OCI-LY1 (cell line): ENCODE data around the gene TEAD1.

Experiments
- H2AFZ ChIP-seq: fragments of 200-600 bp; sonication (generic), shearing (Covaris generic); 2 replicates; pipeline ENCODE4 v1.6.0; 2014; ENCODE audit warnings: antibody characterized with exemption, mild to moderate bottlenecking, low read length
- H3F3A ChIP-seq: fragments of 200-600 bp; sonication (generic), shearing (Covaris generic); 2 replicates; pipeline ENCODE4 v1.6.0; 2014; ENCODE audit warnings: mild to moderate bottlenecking, antibody characterized with exemption, low read length, moderate library complexity; ENCODE audit not compliant: insufficient read depth
- H3K27ac ChIP-seq: fragments of 200-600 bp; sonication (generic); 2 replicates; pipeline ENCODE4 v1.5.1; 2014; ENCODE audit warnings: low read length, mixed run types, mild to moderate bottlenecking, low read depth; ENCODE audit not compliant: poor library complexity, severe bottlenecking
- H3K27me3 ChIP-seq: fragments of 200-600 bp; sonication (generic); 2 replicates; pipeline ENCODE4 v1.6.0; 2014; ENCODE audit warnings: antibody characterized with exemption, mild to moderate bottlenecking, low read length, moderate library complexity; ENCODE audit not compliant: insufficient read depth
- H3K36me3 ChIP-seq: fragments of 200-600 bp; sonication (generic); 2 replicates; pipeline ENCODE4 v1.6.1; 2014; ENCODE audit warnings: mild to moderate bottlenecking, antibody characterized with exemption, low read length, moderate library complexity, mixed read lengths; ENCODE audit not compliant: insufficient read depth
- H3K4me1 ChIP-seq: fragments of 200-600 bp; sonication (generic); 2 replicates; pipeline ENCODE4 v1.5.1; 2014; ENCODE audit warnings: mild to moderate bottlenecking, low read length, moderate library complexity; ENCODE audit not compliant: insufficient read depth, severe bottlenecking
- H3K4me2 ChIP-seq: fragments of 200-600 bp; sonication (generic), shearing (Covaris generic); 2 replicates; pipeline ENCODE4 v1.6.1; 2014; ENCODE audit warnings: low read length
- H3K4me3 ChIP-seq: fragments of 200-600 bp; sonication (generic); 2 replicates; pipeline ENCODE4 v1.5.1; 2014; ENCODE audit warnings: low read length, low read depth, mild to moderate bottlenecking, mixed read lengths; ENCODE audit not compliant: poor library complexity, severe bottlenecking
- H3K79me2 ChIP-seq: fragments of 200-600 bp; shearing (Covaris generic); 2 replicates; pipeline ENCODE4 v1.6.1; 2016; ENCODE audit warnings: mixed run types, low read length, mixed read lengths; ENCODE audit not compliant: insufficient read depth
- H3K9ac ChIP-seq: fragments of 200-600 bp; sonication (generic), shearing (Covaris generic); 2 replicates; pipeline ENCODE4 v1.6.1; 2014; ENCODE audit warnings: mild to moderate bottlenecking, low read length, mixed read lengths
- H3K9me2 ChIP-seq: fragments of 200-600 bp; sonication (generic), shearing (Covaris generic); 2 replicates; pipeline ENCODE4 v1.6.1; 2014; ENCODE audit warnings: low read depth, mild to moderate bottlenecking, low read length, mixed read lengths
- H3K9me3 ChIP-seq: fragments of 200-600 bp; shearing (Covaris generic); 2 replicates; pipeline ENCODE4 v1.6.1; 2014; ENCODE audit warnings: low read length, mixed read lengths
- H4K20me1 ChIP-seq: fragments of 200-600 bp; sonication (generic), shearing (Covaris generic); 2 replicates; pipeline ENCODE4 v1.6.0; 2016; ENCODE audit warnings: mild to moderate bottlenecking, low read length; ENCODE audit not compliant: insufficient read depth
- EZH2 ChIP-seq: fragments of 200-600 bp; sonication (generic), shearing (Covaris generic); IDR thresholded peaks from 2 replicates; pipeline ENCODE4 v1.8.0; 2017; ENCODE audit warnings: borderline replicate concordance, mixed run types, mild to moderate bottlenecking, antibody characterized with exemption, low read length, moderate library complexity, mixed read lengths
- TF ChIP-seq, protein P1 (sequence below): fragments of 200-600 bp; sonication (generic), shearing (Covaris generic); IDR thresholded peaks from 2 replicates; pipeline ENCODE4 v1.5.1; 2017; ENCODE audit warnings: mild to moderate bottlenecking, antibody characterized with exemption, low read length, moderate library complexity, mixed read lengths

The TEAD1 gene

DNA sequence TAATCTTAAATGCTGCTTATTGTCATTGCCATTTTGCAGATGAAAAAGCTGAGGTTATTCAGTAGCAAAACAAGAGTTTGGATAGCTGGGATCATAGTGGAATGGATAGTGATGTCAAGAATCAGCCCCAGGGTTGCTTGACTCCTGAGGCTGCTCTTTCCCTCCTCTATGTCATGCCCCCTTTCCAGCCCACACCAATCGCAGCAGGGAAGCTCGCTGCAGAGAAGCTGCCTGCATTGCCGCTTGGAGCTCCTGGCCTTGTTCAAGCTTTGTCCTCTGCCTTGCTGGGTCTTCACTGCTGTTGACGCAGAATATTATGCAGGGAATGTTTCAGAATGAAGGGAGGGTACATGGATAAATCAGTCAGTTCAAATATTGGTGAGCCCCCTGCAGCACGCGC is 206.1 kb downstream of the TEAD1 start:
- no peak overlapping the region for H3K9ac ChIP-seq
- H3K4me2 ChIP-seq: no peak overlapping the region
- no peaks in the 10 kb centered on the region for H3K9me3 ChIP-seq
- no peak for TF ChIP-seq EZH2
- TF ChIP-seq, protein P1, sequence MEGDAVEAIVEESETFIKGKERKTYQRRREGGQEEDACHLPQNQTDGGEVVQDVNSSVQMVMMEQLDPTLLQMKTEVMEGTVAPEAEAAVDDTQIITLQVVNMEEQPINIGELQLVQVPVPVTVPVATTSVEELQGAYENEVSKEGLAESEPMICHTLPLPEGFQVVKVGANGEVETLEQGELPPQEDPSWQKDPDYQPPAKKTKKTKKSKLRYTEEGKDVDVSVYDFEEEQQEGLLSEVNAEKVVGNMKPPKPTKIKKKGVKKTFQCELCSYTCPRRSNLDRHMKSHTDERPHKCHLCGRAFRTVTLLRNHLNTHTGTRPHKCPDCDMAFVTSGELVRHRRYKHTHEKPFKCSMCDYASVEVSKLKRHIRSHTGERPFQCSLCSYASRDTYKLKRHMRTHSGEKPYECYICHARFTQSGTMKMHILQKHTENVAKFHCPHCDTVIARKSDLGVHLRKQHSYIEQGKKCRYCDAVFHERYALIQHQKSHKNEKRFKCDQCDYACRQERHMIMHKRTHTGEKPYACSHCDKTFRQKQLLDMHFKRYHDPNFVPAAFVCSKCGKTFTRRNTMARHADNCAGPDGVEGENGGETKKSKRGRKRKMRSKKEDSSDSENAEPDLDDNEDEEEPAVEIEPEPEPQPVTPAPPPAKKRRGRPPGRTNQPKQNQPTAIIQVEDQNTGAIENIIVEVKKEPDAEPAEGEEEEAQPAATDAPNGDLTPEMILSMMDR: no peak
- H3K36me3 ChIP-seq: no peaks in the 10 kb centered on the region
- no peaks in the 10 kb centered on the region for H3K9me2 ChIP-seq
- no peaks in the 10 kb centered on the region for H3K4me1 ChIP-seq
- H4K20me1 ChIP-seq: no peaks in the 10 kb centered on the region
- H3K27me3 ChIP-seq: 0 out of 2 replicates have a peak, but pooled peaks cover 3% of the 10 kb centered on the region
- no peak overlapping the region for H3K4me3 ChIP-seq
- H2AFZ ChIP-seq: no peak overlapping the region
- no peaks in the 10 kb centered on the region for H3F3A ChIP-seq
- no peak overlapping the region for H3K27ac ChIP-seq
- H3K79me2 ChIP-seq: no peaks in the 10 kb centered on the region

DNA sequence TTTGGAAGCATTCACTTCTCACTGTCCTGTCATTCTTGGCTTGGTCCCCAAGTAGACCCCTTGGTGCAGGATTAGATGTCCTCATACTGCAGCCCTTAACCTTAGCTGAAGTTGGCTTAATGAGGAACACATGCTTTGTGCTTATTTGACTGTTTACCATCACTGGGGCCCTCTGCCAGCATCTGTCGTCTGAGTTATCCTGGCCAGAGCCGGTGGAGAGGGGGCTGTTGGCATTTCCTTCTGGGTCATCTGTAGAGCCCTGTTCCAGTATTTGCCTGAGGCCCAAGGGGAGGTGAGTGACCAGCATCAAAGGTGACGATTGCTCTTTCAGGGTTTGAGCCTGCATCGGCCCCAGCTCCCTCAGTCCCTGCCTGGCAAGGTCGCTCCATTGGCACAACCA is 208.4 kb downstream of the TEAD1 start:
- Histone ChIP-seq H3K9me2 (no peaks in the 10 kb centered on the region), H3K4me1 (no peaks in the 10 kb centered on the region), H3K79me2 (no peaks in the 10 kb centered on the region), H3K4me2 (no peak overlapping the region), H4K20me1 (no peaks in the 10 kb centered on the region), H3K36me3 (no peaks in the 10 kb centered on the region), H3K27me3 (no peaks in the 10 kb centered on the region), H3K27ac (no peak overlapping the region), H3K9me3 (no peaks in the 10 kb centered on the region), H3F3A (no peaks in the 10 kb centered on the region), H2AFZ (no peak overlapping the region), H3K4me3 (no peak overlapping the region), H3K9ac (no peak overlapping the region)
- TF ChIP-seq, protein P1: no peak
- TF ChIP-seq EZH2: no peak

DNA sequence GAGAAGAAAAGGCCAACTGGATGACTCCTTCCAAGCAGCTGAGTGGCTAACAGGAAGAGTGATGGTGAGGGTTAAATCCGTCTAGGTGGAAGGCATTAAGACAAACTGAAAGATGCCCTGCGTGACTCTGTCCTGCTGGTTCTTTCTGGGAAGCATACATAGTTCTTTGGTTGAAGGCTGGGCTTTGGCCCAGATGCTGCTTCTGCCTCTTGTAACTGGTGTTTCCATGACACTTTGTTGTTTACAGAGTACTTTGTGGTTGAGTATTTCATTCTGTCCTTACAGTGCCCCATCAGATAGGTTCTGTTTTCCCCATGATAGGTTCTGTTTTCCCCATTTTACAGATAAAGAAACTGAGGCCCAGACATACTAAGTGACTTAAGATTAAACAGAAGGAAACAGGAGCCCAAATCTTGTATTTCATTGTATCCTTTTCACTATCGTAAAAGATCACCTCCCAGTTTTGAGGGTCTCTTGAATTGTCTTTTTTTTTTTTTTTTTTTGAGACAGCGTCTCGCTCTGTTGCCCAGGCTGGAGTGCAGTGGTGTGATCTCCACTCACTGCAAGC is 210.6 kb downstream of the TEAD1 start:
- Histone ChIP-seq H3K27ac (no peak overlapping the region), H4K20me1 (no peaks in the 10 kb centered on the region), H3K27me3 (no peaks in the 10 kb centered on the region), H3K9me3 (no peaks in the 10 kb centered on the region), H3K9me2 (no peaks in the 10 kb centered on the region), H2AFZ (no peak overlapping the region), H3K79me2 (no peaks in the 10 kb centered on the region), H3F3A (no peaks in the 10 kb centered on the region), H3K36me3 (no peaks in the 10 kb centered on the region), H3K4me3 (no peak overlapping the region), H3K4me1 (no peaks in the 10 kb centered on the region), H3K9ac (no peak overlapping the region), H3K4me2 (no peak overlapping the region)
- TF ChIP-seq EZH2: no peak
- TF ChIP-seq, protein P1: no peak
